ENCODE measurements around the gene DHRS9.

Gene DHRS9

DNA sequence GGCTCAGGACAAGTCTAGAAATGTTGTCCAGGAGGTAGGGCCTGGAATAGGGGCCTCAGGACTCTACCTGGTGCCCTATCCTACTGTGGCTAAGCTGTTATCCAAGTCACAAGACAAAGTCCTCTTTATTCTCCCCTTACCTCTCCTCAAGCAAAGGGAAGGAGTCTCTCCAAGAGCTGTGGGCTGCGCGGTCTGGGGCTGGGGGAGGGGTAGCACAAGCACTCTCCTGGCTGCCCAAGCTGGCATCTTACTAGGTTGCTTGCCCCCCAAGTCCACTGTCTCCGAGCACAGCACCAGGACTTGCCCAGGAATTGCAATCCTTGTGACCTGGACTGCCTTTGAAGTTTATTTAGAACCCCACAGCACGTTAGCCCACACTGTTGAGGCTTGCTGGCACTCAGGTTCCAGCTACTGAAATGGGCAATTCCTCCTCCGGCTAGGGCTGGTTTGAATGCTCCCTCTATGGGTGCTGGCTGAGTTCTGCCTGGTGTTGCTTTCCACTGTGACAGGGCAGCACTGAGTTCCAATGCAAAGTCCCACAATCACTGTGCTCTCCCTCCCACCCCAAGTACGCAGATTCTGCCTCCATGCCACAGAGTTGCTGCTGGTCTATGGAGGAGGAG is 18.5 kb downstream of the DHRS9 start:
- TF ChIP-seq, protein P1, sequence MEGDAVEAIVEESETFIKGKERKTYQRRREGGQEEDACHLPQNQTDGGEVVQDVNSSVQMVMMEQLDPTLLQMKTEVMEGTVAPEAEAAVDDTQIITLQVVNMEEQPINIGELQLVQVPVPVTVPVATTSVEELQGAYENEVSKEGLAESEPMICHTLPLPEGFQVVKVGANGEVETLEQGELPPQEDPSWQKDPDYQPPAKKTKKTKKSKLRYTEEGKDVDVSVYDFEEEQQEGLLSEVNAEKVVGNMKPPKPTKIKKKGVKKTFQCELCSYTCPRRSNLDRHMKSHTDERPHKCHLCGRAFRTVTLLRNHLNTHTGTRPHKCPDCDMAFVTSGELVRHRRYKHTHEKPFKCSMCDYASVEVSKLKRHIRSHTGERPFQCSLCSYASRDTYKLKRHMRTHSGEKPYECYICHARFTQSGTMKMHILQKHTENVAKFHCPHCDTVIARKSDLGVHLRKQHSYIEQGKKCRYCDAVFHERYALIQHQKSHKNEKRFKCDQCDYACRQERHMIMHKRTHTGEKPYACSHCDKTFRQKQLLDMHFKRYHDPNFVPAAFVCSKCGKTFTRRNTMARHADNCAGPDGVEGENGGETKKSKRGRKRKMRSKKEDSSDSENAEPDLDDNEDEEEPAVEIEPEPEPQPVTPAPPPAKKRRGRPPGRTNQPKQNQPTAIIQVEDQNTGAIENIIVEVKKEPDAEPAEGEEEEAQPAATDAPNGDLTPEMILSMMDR (IDR thresholded peaks at IDR 0.05; ENCODE audit: insufficient read depth, missing control alignments) = no peak
- no peak for DNase-seq (ENCODE audit: insufficient read length, low spot score)
- no peak for FAIRE-seq

DNA sequence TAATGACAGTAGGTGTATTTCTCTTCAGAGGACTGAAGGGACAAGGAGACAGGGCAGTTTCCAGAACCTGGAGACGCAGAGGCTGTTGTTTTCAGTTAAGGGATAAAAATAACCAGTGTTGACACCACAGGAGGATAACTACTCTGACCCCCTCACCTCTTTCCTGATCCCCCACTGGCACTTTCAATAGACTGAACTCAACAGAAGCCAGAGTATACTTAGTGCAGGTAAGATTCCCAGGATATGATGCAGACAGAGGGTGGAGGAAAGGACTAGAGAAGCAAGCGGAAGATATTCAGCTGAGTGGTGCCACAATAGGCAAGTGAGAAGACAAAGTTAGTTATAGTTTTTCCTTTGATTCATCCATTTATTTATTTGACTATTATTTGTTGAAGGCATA is 19.8 kb downstream of the DHRS9 start:
- TF ChIP-seq, protein P1 (IDR thresholded peaks at IDR 0.05; ENCODE audit: insufficient read depth, missing control alignments) = no peak
- no peak for FAIRE-seq
- DNase-seq (ENCODE audit: insufficient read length, low spot score) = no peak

- TF ChIP-seq, protein P1 (IDR thresholded peaks at IDR 0.05; ENCODE audit: insufficient read depth, missing control alignments) = no peak
- no peak for DNase-seq (ENCODE audit: insufficient read length, low spot score)
- FAIRE-seq = no peak
Measured at GRCh38 chr2:169090133-169090820, 20.9 kb downstream of the DHRS9 start.

DNA sequence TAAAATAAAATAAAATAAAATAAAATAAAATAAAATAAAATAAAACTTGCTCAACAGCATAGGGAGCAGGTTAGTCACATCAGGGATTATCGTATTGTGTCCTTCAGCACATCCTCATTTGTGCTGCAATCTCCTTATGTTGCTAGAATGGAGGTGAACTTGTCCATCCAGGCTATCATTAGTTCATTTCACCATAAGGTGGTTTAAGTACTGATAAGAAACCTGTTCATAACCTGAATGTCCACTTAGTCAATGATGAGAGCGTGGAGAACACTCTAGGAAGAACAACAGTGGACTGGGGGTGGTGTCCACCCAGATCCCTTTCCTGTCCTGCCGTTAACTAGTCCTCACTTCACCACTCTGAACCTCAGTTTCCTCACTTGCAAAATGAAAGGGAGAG is 21.9 kb downstream of the DHRS9 start:
- FAIRE-seq = no peak
- TF ChIP-seq, protein P1 (IDR thresholded peaks at IDR 0.05; ENCODE audit: insufficient read depth, missing control alignments) = no peak
- no peak for DNase-seq (ENCODE audit: insufficient read length, low spot score)

- TF ChIP-seq, protein P1 (IDR thresholded peaks at IDR 0.05; ENCODE audit: insufficient read depth, missing control alignments) = no peak
- DNase-seq (ENCODE audit: insufficient read length, low spot score) (no peak), FAIRE-seq (no peak)
Measured at GRCh38 chr2:169091761-169092519, 22.6 kb downstream of the DHRS9 start.

DNA sequence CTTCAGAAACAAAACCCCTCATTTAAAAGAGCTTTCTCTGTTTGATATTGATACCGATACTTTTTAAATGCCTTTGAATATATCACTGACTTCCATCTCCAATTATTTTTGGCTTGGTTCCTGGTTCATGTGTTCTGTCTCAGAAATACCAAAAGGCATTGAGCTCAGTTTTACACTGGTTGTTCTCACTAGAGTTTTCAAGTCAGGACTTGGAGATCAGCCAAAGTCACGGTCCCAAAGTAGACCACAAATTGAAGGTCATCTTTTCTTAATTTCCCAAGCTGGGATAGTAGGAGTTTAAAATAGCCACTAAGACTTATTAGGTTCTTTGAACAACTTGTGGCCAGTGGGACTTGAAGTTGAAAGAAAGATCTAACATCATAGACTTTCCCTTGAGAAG is 24.2 kb downstream of the DHRS9 start:
- TF ChIP-seq, protein P1 (IDR thresholded peaks at IDR 0.05; ENCODE audit: insufficient read depth, missing control alignments) = no peak
- FAIRE-seq = no peak
- DNase-seq (ENCODE audit: insufficient read length, low spot score) = no peak

All from D721Med (cell line).